Activated CD4-positive, alpha-beta T cell treated with anti-CD3 and anti-CD28 coated beads, Interleukin-2, Interleukin-4, amounts not matched to agents 100 ng/mL and 50 ng/mL, durations not matched to agents 16 hours and 8 hours (primary cell): ENCODE measurements around the gene GAS2L1.
"Not testable (repeated sequence)": the region's sequence is repeated elsewhere in the genome, so short reads cannot be mapped to it uniquely, and the experiment has no call there.

Experiments
- DNase-seq: peaks from one replicate; pipeline ENCODE4 v3.0.0-alpha.2; 2020; ENCODE audit warnings: low spot score

GAS2L1 gene

DNA sequence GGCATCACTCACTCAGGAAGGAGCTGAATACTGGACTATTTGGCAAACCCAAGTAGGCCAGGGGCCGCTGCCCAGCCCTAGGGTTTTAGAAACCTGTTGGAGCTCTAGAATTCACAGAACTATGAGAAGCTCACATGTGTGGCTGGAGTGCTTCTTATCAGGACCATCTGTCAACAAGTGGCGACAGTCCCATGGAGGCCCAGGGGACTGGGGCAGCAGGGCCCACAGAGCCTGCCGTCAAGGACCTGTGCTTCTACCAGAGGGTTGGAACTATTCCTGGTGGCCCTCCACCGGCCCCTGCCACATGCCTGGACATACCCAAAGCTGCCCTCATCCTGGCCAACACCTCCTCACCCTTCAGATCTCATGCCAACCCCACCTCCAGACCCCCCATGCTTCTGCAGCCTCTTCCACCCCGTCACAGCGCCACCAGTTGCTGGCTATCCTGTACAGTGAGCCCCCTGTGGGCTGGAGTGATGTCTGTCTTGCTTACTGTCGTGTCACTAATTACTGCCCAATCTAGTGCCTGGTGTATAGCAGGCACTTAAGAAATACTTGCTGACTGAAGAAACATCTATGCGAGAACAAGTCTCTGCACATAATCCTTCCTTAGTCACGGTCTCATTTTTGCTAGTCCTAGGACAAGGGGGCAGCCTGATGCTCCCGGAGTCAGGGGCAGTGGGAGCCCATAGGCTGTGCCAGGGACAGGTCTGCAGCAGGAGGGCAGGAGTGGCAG is 36.3 kb downstream of the GAS2L1 start:
- no peak for DNase-seq

DNA sequence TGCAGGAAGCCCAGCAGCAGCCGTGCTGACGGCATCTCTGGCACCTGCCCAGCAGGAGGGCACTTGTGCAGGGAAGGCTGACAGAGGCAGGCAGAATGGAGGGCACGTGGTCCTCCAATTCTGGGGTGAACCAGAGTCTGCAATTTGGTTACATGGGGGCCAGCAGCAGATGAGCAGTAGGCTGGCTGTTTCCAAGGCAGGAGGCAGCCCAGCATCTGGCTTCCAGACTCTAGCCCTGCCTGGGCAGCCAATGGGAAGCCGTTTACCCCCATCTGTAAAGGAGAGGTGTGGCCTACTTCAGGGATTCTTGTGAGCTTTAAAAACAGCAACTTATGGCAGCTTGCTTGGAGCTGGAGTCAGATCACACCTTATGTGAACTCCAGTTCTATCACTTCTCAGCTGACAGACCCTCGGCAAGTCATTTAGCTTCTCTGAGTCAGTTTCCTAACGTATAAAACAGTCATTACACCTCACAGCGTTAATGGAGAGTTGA is 36.9 kb downstream of the GAS2L1 start:
- peak; percentile 48 for DNase-seq

DNA sequence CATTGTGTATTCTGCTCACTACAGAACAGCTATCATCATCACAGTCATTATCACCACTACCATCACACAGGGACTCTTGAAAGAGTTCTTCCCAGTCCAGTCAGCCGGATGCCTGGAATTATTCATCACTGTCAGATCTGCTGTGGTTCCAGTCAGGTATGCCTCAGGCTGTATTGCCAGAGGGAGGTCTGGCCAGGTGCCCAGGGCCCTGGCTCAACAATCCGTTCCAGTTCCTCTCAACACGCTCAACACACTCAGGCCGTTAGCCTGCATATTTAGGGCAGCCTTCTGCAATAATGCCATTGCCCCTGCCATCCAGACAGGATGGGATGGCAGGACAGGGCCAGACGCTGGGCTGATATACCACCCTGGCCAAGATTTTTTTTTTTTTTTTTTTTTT is 37.7 kb downstream of the GAS2L1 start:
- no peak for DNase-seq

DNA sequence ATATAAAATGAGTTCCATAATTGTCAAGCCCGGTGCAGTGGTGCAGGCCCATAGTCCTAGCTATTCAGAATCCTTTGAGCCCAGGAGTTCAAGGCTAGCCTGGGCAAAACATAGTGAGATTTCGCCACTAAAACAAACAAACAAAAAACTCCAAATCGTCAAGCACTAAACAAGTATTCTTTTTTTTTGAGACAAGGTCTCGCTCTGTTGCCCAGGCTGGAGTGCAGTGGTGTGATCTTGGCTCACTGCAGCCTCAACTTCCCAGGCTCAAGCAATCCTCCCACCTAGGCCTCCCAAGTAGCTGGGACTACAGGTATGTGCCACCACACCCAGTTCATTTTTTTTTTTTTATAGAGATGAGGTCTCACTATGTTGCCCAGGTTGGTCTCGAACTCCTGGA is 38.4 kb downstream of the GAS2L1 start:
- DNase-seq = not testable (repeated sequence)

DNA sequence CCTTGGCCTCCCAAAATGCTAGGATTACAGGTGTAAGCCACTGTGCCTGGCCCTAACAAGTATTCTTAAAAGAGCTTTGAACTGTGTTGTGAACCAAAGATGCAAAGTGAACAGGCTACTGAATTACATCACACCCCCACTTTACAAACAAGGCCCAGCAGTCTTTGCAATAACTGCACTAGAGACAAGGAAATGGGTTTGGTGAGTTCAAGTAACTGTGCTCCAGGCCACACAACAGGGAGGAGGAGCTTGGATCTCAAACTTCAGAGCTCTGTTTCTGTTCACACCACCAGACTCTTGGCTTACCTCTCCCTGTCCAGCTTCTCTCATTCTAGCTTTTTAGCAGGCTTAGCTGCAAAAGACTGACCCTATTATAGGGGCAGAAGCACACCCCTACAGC is 39.5 kb downstream of the GAS2L1 start:
- DNase-seq = no peak

DNA sequence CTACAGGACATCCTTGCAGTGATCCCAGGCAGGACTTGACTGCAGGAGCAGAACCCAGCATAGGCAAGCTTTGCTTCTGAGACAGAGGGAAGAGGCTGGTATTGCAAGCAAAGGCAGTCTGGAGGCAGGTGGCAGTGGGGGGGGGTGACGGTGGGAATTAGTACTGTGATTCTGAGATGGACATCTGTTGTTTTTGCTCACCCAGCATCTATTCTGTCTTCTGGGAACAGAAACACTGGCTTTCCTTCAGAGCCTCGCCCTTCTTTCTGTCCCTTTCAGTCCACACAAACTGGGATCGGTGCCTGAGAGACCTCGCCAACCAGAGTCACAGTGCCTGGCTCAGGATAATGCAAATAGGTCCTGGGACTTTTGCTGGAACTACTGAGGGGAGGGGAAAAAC is 40.2 kb downstream of the GAS2L1 start:
- no peak for DNase-seq

DNA sequence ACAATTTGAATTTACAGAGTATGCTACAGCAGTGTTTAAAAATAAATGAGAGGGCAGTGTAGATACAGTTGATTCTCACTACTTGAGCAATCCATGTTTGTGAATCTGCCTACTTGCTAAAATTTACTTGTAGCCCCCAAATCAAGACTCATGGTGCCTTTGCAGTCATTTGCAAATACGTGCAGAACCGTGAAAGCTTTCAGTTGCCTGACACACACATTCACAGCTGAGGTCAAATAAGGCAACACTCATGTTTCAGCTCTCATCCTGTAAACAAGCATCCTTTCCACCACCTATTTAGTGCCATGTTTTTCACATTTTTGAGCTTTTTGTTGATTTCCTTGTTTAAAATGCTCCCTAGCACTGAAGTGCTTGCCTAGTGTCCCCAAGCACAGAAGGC is 41.6 kb downstream of the GAS2L1 start:
- no peak for DNase-seq

DNA sequence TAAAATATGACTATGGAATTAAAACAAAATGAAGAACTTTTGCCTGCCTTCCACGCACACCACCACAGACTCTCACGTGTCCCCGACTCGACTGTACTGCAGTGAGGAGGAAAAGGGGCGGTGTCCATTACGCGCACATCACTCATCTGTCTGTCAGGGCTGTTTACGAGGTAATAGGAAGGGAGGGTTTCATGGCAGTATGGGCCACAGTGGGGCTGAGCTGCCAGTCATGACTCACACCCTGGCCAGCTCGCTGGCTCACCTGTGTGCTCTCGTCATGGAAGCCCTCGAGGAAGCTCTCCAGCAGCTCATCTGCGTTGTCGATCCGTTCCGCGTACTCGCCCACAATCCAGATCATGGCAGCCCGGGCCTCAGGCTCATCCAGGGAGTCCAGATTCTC is 42.5 kb downstream of the GAS2L1 start:
- DNase-seq = no peak

DNA sequence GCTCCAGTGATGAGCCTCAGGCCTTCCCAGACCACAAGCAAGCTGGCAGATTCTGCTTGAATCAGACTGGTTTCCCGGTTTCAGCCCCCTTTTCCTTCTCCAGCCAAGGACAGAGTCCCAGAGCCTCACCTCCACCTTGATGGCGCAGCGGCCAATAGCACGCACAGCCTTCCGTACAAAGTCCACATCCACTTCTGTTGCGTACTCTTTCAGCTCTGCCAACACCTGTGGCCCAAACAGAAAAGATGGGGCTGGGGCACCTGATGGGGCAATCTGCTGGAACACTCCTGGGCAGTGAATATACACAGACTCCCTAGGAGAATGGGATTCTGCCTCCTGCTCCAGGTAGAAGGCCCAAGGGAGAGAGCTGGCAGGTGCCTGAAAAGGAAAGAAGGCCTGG is 44.6 kb downstream of the GAS2L1 start:
- no peak for DNase-seq

DNA sequence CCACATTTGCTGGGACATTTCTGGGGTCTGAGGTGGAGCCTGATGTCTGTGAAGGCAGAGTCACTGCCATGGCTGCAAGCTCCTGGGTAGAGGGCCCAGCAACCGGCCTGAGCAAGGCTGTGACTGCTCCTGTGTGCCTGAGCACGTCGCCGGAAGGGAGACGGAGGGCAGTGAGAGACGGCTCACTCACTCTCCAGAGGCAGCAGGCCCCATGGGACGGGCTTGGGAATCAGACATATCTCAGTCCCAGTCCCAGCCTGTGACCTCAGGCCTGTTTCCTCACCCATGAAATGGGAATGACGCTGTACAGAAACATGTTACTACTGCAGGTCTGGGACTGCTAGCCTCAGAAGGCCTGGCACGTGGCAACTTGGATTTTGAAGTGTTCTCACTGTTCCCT is 45.4 kb downstream of the GAS2L1 start:
- no peak for DNase-seq

DNA sequence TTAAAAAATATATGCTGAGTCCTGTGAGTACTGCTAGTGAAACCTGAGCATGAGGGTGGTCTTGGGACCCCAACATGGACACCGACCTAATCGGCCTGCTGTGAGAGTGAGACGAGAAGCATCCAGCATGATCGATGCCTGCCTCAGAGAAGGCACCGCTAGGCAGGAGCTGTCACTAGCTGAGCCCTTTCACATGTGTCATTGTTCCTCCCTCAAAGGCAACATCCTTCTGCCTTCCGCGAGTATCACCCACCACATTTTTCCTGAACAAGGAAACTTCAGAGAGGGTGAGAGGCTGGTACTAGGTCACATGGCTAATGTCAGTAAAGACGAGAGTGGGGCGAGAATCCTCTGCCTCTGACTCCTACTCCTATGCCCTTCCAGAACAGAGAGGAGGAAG is 46.3 kb downstream of the GAS2L1 start:
- no peak for DNase-seq

DNA sequence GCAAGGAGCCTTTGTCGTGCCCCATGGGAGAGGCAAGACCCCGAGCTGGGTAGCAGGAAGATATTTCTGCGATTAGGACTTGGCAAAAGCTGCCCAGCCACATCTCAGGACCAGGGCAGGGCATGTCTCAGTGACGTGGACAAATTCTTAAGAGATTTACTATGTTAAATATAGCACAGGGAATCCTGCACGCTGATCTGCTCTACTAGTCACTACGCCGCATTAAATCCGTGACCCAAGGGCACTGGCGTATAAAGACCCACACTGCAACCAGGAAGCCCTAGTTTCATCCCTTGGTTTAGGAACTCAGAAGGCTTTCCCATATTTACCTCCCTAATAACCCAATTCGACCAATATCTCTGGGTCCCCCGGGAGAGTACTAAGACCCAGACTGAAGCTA is 46.8 kb downstream of the GAS2L1 start:
- no peak for DNase-seq

DNA sequence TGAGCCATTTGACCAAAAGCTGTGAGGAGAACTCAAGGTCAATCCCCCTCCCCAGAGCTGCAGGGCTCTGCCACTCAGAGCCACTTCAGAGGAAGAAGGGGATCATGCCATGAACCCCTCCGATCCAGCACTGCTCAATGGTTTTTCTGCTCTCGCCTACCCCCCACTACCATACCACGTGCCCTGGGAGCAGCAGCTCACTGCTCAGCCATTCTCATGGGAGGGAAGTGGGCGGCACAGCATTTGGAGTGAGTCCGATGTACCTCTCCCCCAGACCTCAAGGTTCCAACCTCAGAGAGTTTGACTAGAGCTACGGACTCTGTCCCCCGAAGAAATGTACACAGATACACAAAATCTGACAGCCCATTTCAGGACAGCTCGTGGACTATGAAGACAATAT is 47.4 kb downstream of the GAS2L1 start:
- DNase-seq = no peak

DNA sequence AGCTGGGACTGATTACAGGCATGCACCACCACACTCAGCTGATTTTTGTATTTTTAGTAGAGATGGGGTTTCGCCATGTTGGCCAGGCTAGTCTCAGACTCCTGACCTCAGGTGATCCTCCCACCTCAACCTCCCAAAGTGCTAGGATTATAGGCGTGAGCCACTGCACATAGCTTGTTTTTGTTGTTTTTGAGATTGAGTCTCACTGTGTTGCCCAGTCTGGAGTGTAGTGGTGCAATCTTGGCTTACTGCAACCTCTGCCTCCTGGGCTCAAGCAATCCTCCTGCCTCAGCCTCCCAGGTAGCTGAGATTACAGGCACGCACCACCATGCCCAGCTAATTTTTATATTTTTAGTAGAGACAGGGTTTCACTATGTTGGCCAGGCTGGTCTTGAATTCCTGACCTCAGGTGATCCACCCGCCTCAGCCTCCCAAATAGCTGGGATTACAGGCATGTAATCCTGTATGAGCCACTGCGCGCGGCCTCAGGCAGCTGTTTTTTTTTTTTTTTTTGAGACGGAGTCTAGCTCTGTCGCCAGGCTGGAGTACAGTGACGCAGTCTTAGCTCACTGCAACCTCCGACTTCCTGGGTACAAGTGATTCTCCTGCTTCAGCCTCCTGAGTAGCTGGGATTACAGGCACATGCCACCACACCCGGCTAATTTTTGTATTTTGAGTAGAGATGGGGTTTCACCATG is 50.9 kb downstream of the GAS2L1 start:
- not testable (repeated sequence) for DNase-seq

DNA sequence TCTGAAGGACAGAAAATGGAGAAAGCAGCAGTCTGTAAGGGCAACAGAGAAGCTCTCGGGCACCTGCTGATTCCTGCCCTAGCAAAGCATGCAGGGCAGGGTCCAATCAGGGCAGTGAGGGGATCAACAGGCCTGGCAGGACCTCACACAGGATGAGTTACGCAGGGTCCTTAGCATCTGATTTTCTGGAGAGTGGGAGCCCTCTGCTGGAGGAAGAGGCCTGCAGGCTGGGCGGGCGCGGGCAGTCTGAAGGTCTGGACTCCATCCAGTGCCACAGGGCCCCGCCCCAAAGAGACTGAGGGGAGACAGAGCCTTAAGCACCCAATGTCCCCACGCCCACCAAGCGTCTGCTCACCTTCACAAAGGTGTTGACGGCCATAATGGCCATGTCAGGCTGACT is 53.0 kb downstream of the GAS2L1 start:
- no peak for DNase-seq
